ENCODE results near the gene HOXC11.

The HOXC11 gene

GRCh38 chr12:54008260-54008552 is 35.3 kb downstream of the HOXC11 start:
- no peak for TF ChIP-seq CTCF (conservative IDR thresholded peaks at IDR 0.05; ENCODE audit: low read depth, low read length)
- no peak overlapping the region for H3K4me3 ChIP-seq (ENCODE audit: low read length)
- DNase-seq (ENCODE audit: low read depth), result no peak

- no peak for DNase-seq (ENCODE audit: low read depth)
- H3K4me3 ChIP-seq (ENCODE audit: low read length), result no peak overlapping the region
- no peak for TF ChIP-seq CTCF (conservative IDR thresholded peaks at IDR 0.05; ENCODE audit: low read depth, low read length)
Observed at GRCh38 chr12:54009171-54010052, 36.5 kb downstream of the HOXC11 start.

GRCh38 chr12:54010053-54010971 is 37.4 kb downstream of the HOXC11 start:
- TF ChIP-seq CTCF (conservative IDR thresholded peaks at IDR 0.05; ENCODE audit: low read depth, low read length), result no peak
- no peak for DNase-seq (ENCODE audit: low read depth)
- no peak overlapping the region for H3K4me3 ChIP-seq (ENCODE audit: low read length)

GRCh38 chr12:54010972-54011664 is 38.2 kb downstream of the HOXC11 start:
- no peak for DNase-seq (ENCODE audit: low read depth)
- TF ChIP-seq CTCF (conservative IDR thresholded peaks at IDR 0.05; ENCODE audit: low read depth, low read length), result no peak

GRCh38 chr12:54011665-54012532 is 39.0 kb downstream of the HOXC11 start:
- no peak for DNase-seq (ENCODE audit: low read depth)
- no peak for TF ChIP-seq CTCF (conservative IDR thresholded peaks at IDR 0.05; ENCODE audit: low read depth, low read length)
- no peak overlapping the region for H3K4me3 ChIP-seq (ENCODE audit: low read length)

More at GRCh38 chr12:54010972-54011664, 38.2 kb downstream of the HOXC11 start:
- no peak overlapping the region for H3K4me3 ChIP-seq (ENCODE audit: low read length)

Data from retinal pigment epithelial cell (primary cell).